Kidney epithelial cell (primary cell): Measurements from ENCODE around the gene LAMB4. TPM values are rescaled to one million over a fixed set of nuclear protein-coding genes. Genes with fewer than 3 reads are reported as not detected.

Experiments
- DNase-seq: peaks from one replicate; pipeline ENCODE4 v3.0.0-alpha.2; 2010; ENCODE audit warnings: low read depth
- H3K27me3 ChIP-seq: 2 replicates; pipeline ENCODE4 v1.6.0; 2011; ENCODE audit warnings: low read length; ENCODE audit not compliant: control insufficient read depth, insufficient read depth
- H3K36me3 ChIP-seq: 2 replicates; pipeline ENCODE4 v1.5.1; 2011; ENCODE audit warnings: low read length; ENCODE audit not compliant: control insufficient read depth, insufficient read depth
- H3K4me3 ChIP-seq: 2 replicates; pipeline ENCODE4 v1.5.1; 2011; ENCODE audit warnings: low read depth, mild to moderate bottlenecking, control low read depth, low read length
- CTCF ChIP-seq: IDR thresholded peaks from 2 replicates; pipeline ENCODE4 v1.5.1; 2011; ENCODE audit warnings: mild to moderate bottlenecking, moderate library complexity, low read length, control low read depth, inconsistent platforms; ENCODE audit not compliant: insufficient read depth, poor library complexity, severe bottlenecking
- total RNA-seq: library from RNA; depleted of rRNA; stranded (reverse); fragments of >200 nt; gene quantifications from 2 replicates; pipeline ENCODE4 v1.2.3, GENCODE V29; 2015

Gene LAMB4
- total RNA-seq, 1 donor from 2014 or later: not detected

DNA sequence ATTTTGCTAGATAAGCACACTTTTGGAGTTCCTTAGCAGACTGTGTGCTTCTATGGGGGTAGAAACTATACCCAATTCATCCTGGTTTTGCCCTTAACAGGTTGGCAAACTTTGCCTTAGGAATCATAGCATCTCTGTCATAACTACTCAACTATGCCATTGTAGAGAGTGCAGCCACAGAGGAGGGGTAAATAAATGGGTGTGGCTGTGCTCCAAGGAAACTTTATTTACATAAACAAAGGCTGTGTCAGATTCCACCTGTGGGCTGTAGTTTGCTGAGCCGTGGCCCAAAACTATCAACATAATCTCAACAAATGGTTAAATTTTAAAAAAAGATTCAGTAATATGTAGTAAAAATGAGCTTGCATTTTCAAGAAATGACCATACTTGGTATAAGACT is 75.6 kb downstream of the LAMB4 start:
- TF ChIP-seq CTCF: no peak
- Histone ChIP-seq H3K4me3 (no peak overlapping the region), H3K36me3 (no peaks in the 10 kb centered on the region), H3K27me3 (no peaks in the 10 kb centered on the region)
- DNase-seq: no peak

DNA sequence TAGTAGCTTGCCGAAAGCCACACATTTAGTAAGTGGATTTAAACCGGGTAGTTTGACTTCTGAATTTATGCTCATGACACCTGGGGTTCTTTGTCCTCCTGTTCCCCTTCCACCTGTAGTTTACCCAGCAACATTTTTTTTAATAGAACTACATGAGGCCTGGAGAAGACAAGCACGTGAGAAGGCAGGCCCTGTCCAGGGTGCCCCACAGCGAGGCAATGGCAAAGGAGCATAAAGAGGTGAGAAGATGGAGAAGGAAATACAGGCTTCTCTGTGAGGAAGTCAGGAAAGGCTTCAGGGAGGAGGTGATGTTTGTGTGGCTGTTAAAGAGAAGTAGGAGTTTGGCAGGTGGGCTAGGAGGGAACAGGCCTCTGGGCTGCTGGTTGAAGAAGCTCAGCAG is 76.9 kb downstream of the LAMB4 start:
- Histone ChIP-seq H3K4me3 (no peak overlapping the region), H3K36me3 (no peaks in the 10 kb centered on the region), H3K27me3 (no peaks in the 10 kb centered on the region)
- TF ChIP-seq CTCF: no peak
- DNase-seq: no peak

DNA sequence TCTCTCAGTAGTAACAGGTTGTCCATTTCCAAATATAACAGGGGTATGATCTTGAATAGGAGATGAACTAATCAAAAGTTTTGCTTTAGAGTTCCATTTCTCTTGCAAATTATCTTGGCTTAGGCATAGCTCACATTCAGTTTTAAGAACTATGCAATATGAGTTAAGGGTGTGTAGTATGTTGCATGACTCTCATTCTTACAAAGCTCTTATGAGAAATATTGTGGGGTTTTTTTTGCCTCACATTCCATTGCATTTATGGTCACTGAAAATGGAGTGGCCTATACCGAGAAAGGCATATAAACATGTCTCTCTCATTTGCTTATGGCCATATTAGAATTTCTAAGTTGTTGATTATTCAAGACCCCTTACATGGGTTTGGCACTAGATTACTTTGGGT is 78.7 kb downstream of the LAMB4 start:
- TF ChIP-seq CTCF: no peak
- H3K27me3 ChIP-seq: no peaks in the 10 kb centered on the region
- DNase-seq: no peak
- H3K36me3 ChIP-seq: no peaks in the 10 kb centered on the region
- no peak overlapping the region for H3K4me3 ChIP-seq

- H3K4me3 ChIP-seq: no peak overlapping the region
- no peaks in the 10 kb centered on the region for H3K27me3 ChIP-seq
- H3K36me3 ChIP-seq: no peaks in the 10 kb centered on the region
- TF ChIP-seq CTCF: no peak
- DNase-seq: no peak
Observed at GRCh38 chr7:108049962-108050361, 80.2 kb downstream of the LAMB4 start.

- Histone ChIP-seq H3K27me3 (no peaks in the 10 kb centered on the region), H3K36me3 (no peaks in the 10 kb centered on the region), H3K4me3 (no peak overlapping the region)
- no peak for DNase-seq
- no peak for TF ChIP-seq CTCF
Observed at GRCh38 chr7:108048422-108048821, 81.7 kb downstream of the LAMB4 start.

- TF ChIP-seq CTCF: no peak
- no peaks in the 10 kb centered on the region for H3K27me3 ChIP-seq
- no peak for DNase-seq
- H3K36me3 ChIP-seq: no peaks in the 10 kb centered on the region
- no peak overlapping the region for H3K4me3 ChIP-seq
Observed at GRCh38 chr7:108046952-108047506, 83.1 kb downstream of the LAMB4 start.
